H9 (cell line): ENCODE results near the gene SLC35B2. TPM values are rescaled to one million over a fixed set of nuclear protein-coding genes. Genes with fewer than 3 reads are reported as not detected.

Experiments used
- DNase-seq: peaks from one replicate; pipeline ENCODE4 v3.0.0-alpha.2; 2017
- H2AFZ ChIP-seq: one replicate; pipeline ENCODE4 v1.6.1; 2013; ENCODE audit warnings: mild to moderate bottlenecking, low read length, control low read depth, moderate library complexity
- H2AK5ac ChIP-seq: 2 replicates; pipeline ENCODE4 v1.6.1; 2013; ENCODE audit warnings: low read length, control low read depth, mixed read lengths; ENCODE audit not compliant: insufficient read length
- H2BK120ac ChIP-seq: one replicate; pipeline ENCODE4 v1.6.1; 2013; ENCODE audit warnings: low read depth, mild to moderate bottlenecking, low read length, control low read depth, inconsistent platforms; ENCODE audit not compliant: poor library complexity, severe bottlenecking
- H2BK12ac ChIP-seq: 2 replicates; pipeline ENCODE4 v1.6.1; 2013; ENCODE audit warnings: low read length, control low read depth, mixed read lengths, low read depth; ENCODE audit not compliant: insufficient read length
- H2BK15ac ChIP-seq: 2 replicates; pipeline ENCODE4 v1.6.1; 2013; ENCODE audit warnings: low read depth, low read length, control low read depth
- H2BK20ac ChIP-seq: one replicate; pipeline ENCODE4 v1.6.1; 2013; ENCODE audit warnings: low read depth, mild to moderate bottlenecking, low read length, control low read depth, inconsistent platforms; ENCODE audit not compliant: poor library complexity, severe bottlenecking
- H2BK5ac ChIP-seq: 2 replicates; pipeline ENCODE4 v1.6.1; 2013; ENCODE audit warnings: low read length, control low read depth, mixed read lengths; ENCODE audit not compliant: insufficient read length
- H3K14ac ChIP-seq: 2 replicates; pipeline ENCODE4 v1.6.1; 2013; ENCODE audit warnings: low read length, control low read depth; ENCODE audit not compliant: insufficient read depth
- H3K18ac ChIP-seq: 2 replicates; pipeline ENCODE4 v1.6.1; 2013; ENCODE audit warnings: low read depth, mild to moderate bottlenecking, mixed read lengths, low read length, control low read depth; ENCODE audit not compliant: insufficient read length
- H3K23ac ChIP-seq: 2 replicates; pipeline ENCODE4 v1.6.1; 2013; ENCODE audit warnings: low read length, control low read depth, mixed read lengths, low read depth; ENCODE audit not compliant: insufficient read length
- H3K23me2 ChIP-seq: 2 replicates; pipeline ENCODE4 v1.6.1; 2013; ENCODE audit warnings: low read depth, mild to moderate bottlenecking, mixed read lengths, low read length, control low read depth; ENCODE audit not compliant: insufficient read length, poor library complexity, severe bottlenecking
- H3K27ac ChIP-seq: 2 replicates; pipeline ENCODE4 v1.5.1; 2013; ENCODE audit warnings: low read length, control low read depth, mixed read lengths, low read depth; ENCODE audit not compliant: insufficient read length
- H3K27me3 ChIP-seq: 2 replicates; pipeline ENCODE4 v1.6.1; 2013; ENCODE audit warnings: low read length, control low read depth, inconsistent platforms; ENCODE audit not compliant: insufficient read depth
- H3K4ac ChIP-seq: 2 replicates; pipeline ENCODE4 v1.6.1; 2013; ENCODE audit warnings: low read depth, mild to moderate bottlenecking, control low read depth, inconsistent platforms, low read length, moderate library complexity
- H3K4me1 ChIP-seq: 2 replicates; pipeline ENCODE4 v1.6.1; 2013; ENCODE audit warnings: low read length, control low read depth, inconsistent platforms; ENCODE audit not compliant: insufficient read depth
- H3K4me2 ChIP-seq: 2 replicates; pipeline ENCODE4 v1.6.1; 2013; ENCODE audit warnings: low read length, control low read depth, mixed read lengths; ENCODE audit not compliant: insufficient read length, insufficient read depth
- H3K56ac ChIP-seq: 2 replicates; pipeline ENCODE4 v1.6.1; 2013; ENCODE audit warnings: low read depth, mild to moderate bottlenecking, mixed read lengths, low read length, control low read depth; ENCODE audit not compliant: insufficient read length
- H3K79me1 ChIP-seq: 2 replicates; pipeline ENCODE4 v1.6.1; 2013; ENCODE audit warnings: low read depth, mild to moderate bottlenecking, moderate library complexity, low read length, control low read depth, inconsistent platforms; ENCODE audit not compliant: insufficient read depth, poor library complexity, severe bottlenecking
- H3K79me2 ChIP-seq: 2 replicates; pipeline ENCODE4 v1.6.1; 2013; ENCODE audit warnings: low read length, control low read depth, inconsistent platforms; ENCODE audit not compliant: insufficient read depth
- H3K9ac ChIP-seq: 2 replicates; pipeline ENCODE4 v1.6.1; 2013; ENCODE audit warnings: low read length, control low read depth, mixed read lengths; ENCODE audit not compliant: insufficient read length; ENCODE audit errors: extremely low read depth
- H3K9me3 ChIP-seq: one replicate; pipeline ENCODE4 v1.6.1; 2013; ENCODE audit warnings: low read depth, low read length, inconsistent platforms; ENCODE audit not compliant: control insufficient read depth
- H3T11ph ChIP-seq: one replicate; pipeline ENCODE4 v1.6.1; 2013; ENCODE audit warnings: mild to moderate bottlenecking, low read length, control low read depth, inconsistent platforms
- H4K20me1 ChIP-seq: one replicate; pipeline ENCODE4 v1.6.1; 2013; ENCODE audit not compliant: control insufficient read depth, insufficient read length, insufficient read depth
- H4K5ac ChIP-seq: 2 replicates; pipeline ENCODE4 v1.6.1; 2013; ENCODE audit warnings: low read depth, mild to moderate bottlenecking, mixed read lengths, low read length, control low read depth; ENCODE audit not compliant: insufficient read length
- H4K8ac ChIP-seq: replicated peaks from 2 replicates; pipeline ENCODE4 v1.6.1; 2013; ENCODE audit warnings: low read length, control low read depth, mixed read lengths, low read depth; ENCODE audit not compliant: insufficient read length
- H4K91ac ChIP-seq: 2 replicates; pipeline ENCODE4 v1.6.1; 2013; ENCODE audit warnings: low read depth, mild to moderate bottlenecking, moderate library complexity, mixed read lengths, low read length, control low read depth; ENCODE audit not compliant: insufficient read length
- H3K27ac Mint-ChIP-seq, 3 experiments: 2 replicates in 2 of 3; 3 replicates in 1 of 3; pipeline ENCODE4 v1.8.0; 2020 to 2021; ENCODE audit warnings: mixed read lengths in 3 of 3, mild to moderate bottlenecking in 1 of 3, moderate library complexity in 1 of 3
- H3K27me3 Mint-ChIP-seq: 2 replicates; pipeline ENCODE4 v1.8.0; 2021; ENCODE audit warnings: low read depth, mild to moderate bottlenecking, moderate library complexity, mixed read lengths
- H3K36me3 Mint-ChIP-seq, 3 experiments: 2 replicates in 2 of 3; 3 replicates in 1 of 3; pipeline ENCODE4 v1.8.0; 2020 to 2021; ENCODE audit warnings: low read depth in 3 of 3, mixed read lengths in 3 of 3; ENCODE audit not compliant: insufficient read depth in 1 of 3
- H3K4me1 Mint-ChIP-seq, 2 experiments: 2 replicates each; pipeline ENCODE4 v1.8.0; 2020; ENCODE audit warnings: mixed read lengths in 2 of 2
- H3K4me3 Mint-ChIP-seq, 2 experiments: 2 replicates in 1 of 2; 3 replicates in 1 of 2; pipeline ENCODE4 v1.8.0; 2020 to 2021; ENCODE audit warnings: mild to moderate bottlenecking in 2 of 2, mixed read lengths in 2 of 2, moderate library complexity in 1 of 2
- H3K9me3 Mint-ChIP-seq, 2 experiments: 2 replicates in 1 of 2; 3 replicates in 1 of 2; pipeline ENCODE4 v1.8.0; 2020; ENCODE audit warnings: mild to moderate bottlenecking in 2 of 2, mixed read lengths in 2 of 2, moderate library complexity in 1 of 2
- WGBS: extraction: QIAGEN DNeasy Blood & Tissue Kit; methylation state at CpG from one replicate; pipeline ENCODE4 v1.1.7; 2013; ENCODE audit warnings: missing lambda C conversion rate, low lambda C conversion rate, mixed read lengths; ENCODE audit not compliant: insufficient read length; ENCODE audit errors: extremely low coverage; 5-methylcytosine and 5-hydroxymethylcytosine counted together
- total RNA-seq: library from RNA; stranded (reverse); gene quantifications from 2 replicates; pipeline ENCODE4 v1.2.1, GENCODE V29; 2021
- TF ChIP-seq, protein P1 (sequence below): fragments of 200-600 bp; sonication (generic); conservative IDR thresholded peaks from 3 replicates; pipeline ENCODE4 v1.8.0; 2021; ENCODE audit warnings: antibody characterized with exemption, mild to moderate bottlenecking

The SLC35B2 gene
- total RNA-seq, 1 experiment from 2014 or later: 34.5 TPM

DNA sequence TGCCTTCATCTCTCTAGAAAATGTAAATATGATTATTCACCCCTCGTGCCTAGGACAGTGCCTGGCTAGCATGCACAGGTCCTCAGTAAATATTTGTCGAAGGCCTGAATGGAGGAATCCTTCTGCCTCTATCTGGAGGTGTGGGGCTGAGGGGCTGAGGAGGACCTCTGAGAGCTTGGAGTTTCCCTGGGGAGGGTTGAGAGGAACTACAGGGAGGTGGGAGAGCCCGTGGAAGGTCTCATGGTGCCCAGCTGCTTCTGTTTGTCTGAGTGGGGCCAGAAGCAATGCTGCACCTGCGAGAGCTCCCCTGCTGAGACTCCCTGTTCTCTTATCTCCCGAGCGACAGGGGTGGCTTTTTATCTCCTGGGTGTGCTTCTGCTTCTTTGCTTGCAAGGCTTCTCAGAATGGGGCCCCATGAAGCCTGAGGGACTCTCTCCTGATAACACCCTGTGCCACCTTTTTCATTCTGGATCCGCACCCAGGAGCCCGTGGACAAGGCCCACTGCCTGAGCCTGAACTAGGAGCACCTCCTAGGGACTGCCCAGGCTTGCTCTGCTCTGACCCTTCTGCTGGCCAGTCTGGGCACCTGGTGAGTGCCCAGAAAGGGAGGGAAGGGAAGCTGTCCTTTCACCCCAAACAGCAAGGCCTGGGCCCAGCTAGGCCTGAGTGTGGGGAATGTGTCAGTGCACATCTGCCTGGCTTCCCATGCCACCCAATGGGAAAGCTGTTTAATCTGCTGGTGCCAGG is 31.6 kb downstream of the SLC35B2 start:
- H3K4me3 Mint-ChIP-seq: peak overlapping the region; percentile 85 to 96
- no peak overlapping the region for H4K5ac ChIP-seq
- H3K9me3 Mint-ChIP-seq: no peaks in the 10 kb centered on the region; a peak in 1 of 5 replicates
- no peak overlapping the region for H2BK5ac ChIP-seq
- H4K20me1 ChIP-seq: peaks cover 2% of the 10 kb centered on the region
- no peak overlapping the region for H3T11ph ChIP-seq
- no peak overlapping the region for H2BK12ac ChIP-seq
- no peak overlapping the region for H3K23ac ChIP-seq
- TF ChIP-seq, protein P1, sequence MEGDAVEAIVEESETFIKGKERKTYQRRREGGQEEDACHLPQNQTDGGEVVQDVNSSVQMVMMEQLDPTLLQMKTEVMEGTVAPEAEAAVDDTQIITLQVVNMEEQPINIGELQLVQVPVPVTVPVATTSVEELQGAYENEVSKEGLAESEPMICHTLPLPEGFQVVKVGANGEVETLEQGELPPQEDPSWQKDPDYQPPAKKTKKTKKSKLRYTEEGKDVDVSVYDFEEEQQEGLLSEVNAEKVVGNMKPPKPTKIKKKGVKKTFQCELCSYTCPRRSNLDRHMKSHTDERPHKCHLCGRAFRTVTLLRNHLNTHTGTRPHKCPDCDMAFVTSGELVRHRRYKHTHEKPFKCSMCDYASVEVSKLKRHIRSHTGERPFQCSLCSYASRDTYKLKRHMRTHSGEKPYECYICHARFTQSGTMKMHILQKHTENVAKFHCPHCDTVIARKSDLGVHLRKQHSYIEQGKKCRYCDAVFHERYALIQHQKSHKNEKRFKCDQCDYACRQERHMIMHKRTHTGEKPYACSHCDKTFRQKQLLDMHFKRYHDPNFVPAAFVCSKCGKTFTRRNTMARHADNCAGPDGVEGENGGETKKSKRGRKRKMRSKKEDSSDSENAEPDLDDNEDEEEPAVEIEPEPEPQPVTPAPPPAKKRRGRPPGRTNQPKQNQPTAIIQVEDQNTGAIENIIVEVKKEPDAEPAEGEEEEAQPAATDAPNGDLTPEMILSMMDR: no peak
- peaks cover 46 to 57% of the 10 kb centered on the region in 2 experiments for H3K4me1 Mint-ChIP-seq
- no peak overlapping the region for H2AFZ ChIP-seq
- DNase-seq: no peak
- no peak overlapping the region for H3K56ac ChIP-seq
- H3K18ac ChIP-seq: no peak overlapping the region
- no peak overlapping the region for H3K4ac ChIP-seq
- no peak overlapping the region for H2BK120ac ChIP-seq
- no peaks in the 10 kb centered on the region for H3K9me3 ChIP-seq
- H3K4me2 ChIP-seq: no peak overlapping the region
- WGBS: no CpG with 5 or more reads among the region's 8 CpGs
- H3K36me3 Mint-ChIP-seq: peaks cover 27 to 34% (median 29%) of the 10 kb centered on the region in 3 experiments
- no peaks in the 10 kb centered on the region for H3K27me3 ChIP-seq
- peaks cover 17% of the 10 kb centered on the region for H3K79me1 ChIP-seq
- no peak overlapping the region for H3K27ac ChIP-seq
- peak overlapping the region; percentile 9 for H3K9ac ChIP-seq
- H3K27me3 Mint-ChIP-seq: peaks cover 1% of the 10 kb centered on the region; the same call in 1 of the 2 replicates
- no peak overlapping the region for H3K14ac ChIP-seq
- no peak overlapping the region for H2BK20ac ChIP-seq
- no peak overlapping the region for H4K8ac ChIP-seq
- H3K79me2 ChIP-seq: peaks cover 17% of the 10 kb centered on the region; the same call in 1 of the 2 replicates
- peaks cover 15% of the 10 kb centered on the region; the same call in 1 of the 2 replicates for H3K4me1 ChIP-seq
- H3K23me2 ChIP-seq: peaks cover 14% of the 10 kb centered on the region
- H3K27ac Mint-ChIP-seq: peak overlapping the region in 2 of 3 experiments; percentile 64 to 67; a peak in 4 of 7 replicates
- H2BK15ac ChIP-seq: no peak overlapping the region
- no peak overlapping the region for H4K91ac ChIP-seq
- H2AK5ac ChIP-seq: no peak overlapping the region
